T-cell (primary cell): Measurements from ENCODE around the gene SIMC1. TPM values are rescaled to one million over a fixed set of nuclear protein-coding genes. Genes with fewer than 3 reads are reported as not detected.
"Not testable (repeated sequence)": the region's sequence is repeated elsewhere in the genome, so short reads cannot be mapped to it uniquely, and the experiment has no call there.

ENCODE experiments used
- ATAC-seq, 4 experiments: fragments of 200-7000 bp in 3 of 4; fragments of 150-1000 bp in 1 of 4; cut with Tn5 transposase; replicated peaks in 1 of 4; 1 replicate in 3 of 4; 2 replicates in 1 of 4; pipeline ENCODE4 v1.10.0; 2021; ENCODE audit warnings: moderate library complexity in 3 of 4, mild to moderate bottlenecking in 2 of 4, moderate number of reproducible peaks in 1 of 4
- CTCF ChIA-PET, 2 donors: fragments of 300-600 bp; sonication (Branson Sonifier 250); formaldehyde crosslinking; loops; one replicate each; lab custom pipeline; 2022; ENCODE audit warnings: antibody characterized with exemption in 2 of 2; lab: Charles Lee
- POLR2A ChIA-PET, 2 donors: fragments of 300-600 bp; sonication (Branson Sonifier 250); formaldehyde crosslinking; loops; one replicate each; lab custom pipeline; 2022; ENCODE audit warnings: antibody characterized with exemption in 2 of 2; lab: Charles Lee
- DNase-seq, 35 experiments: peaks; one replicate each; pipeline versions ENCODE4 v3.0.0 to v3.0.0-alpha.2; 2013 to 2023
- H3K27ac ChIP-seq: one replicate; pipeline ENCODE4 v1.5.1; 2013; ENCODE audit warnings: low read length
- H3K27me3 ChIP-seq, 2 experiments: replicated peaks in 1 of 2; 1 replicate in 1 of 2; 2 replicates in 1 of 2; pipeline versions ENCODE4 v1.6.1 to v1.7.0; 2013; ENCODE audit warnings: low read length in 1 of 2, mixed read lengths in 1 of 2; ENCODE audit not compliant: control insufficient read depth in 2 of 2, insufficient read depth in 2 of 2; ENCODE audit errors: extremely low read depth in 1 of 2
- H3K36me3 ChIP-seq, 2 donors: 1 replicate in 1 of 2; 2 replicates in 1 of 2; pipeline versions ENCODE4 v1.6.1 to v1.7.0; 2013; ENCODE audit warnings: low read length in 1 of 2; ENCODE audit not compliant: control insufficient read depth in 2 of 2, insufficient read depth in 1 of 2; ENCODE audit errors: extremely low read depth in 1 of 2
- H3K4me1 ChIP-seq, 2 experiments: 1 replicate in 1 of 2; 2 replicates in 1 of 2; pipeline versions ENCODE4 v1.6.1 to v1.7.0; 2013; ENCODE audit warnings: low read length in 2 of 2, mixed read lengths in 1 of 2; ENCODE audit not compliant: insufficient read depth in 2 of 2, control insufficient read depth in 1 of 2; ENCODE audit errors: extremely low read depth in 1 of 2
- H3K4me3 ChIP-seq, 2 donors: 1 replicate in 1 of 2; 2 replicates in 1 of 2; pipeline versions ENCODE4 v1.5.1 to v1.7.0; 2013; ENCODE audit warnings: mild to moderate bottlenecking in 2 of 2, low read length in 1 of 2, moderate library complexity in 1 of 2; ENCODE audit not compliant: control insufficient read depth in 1 of 2; ENCODE audit errors: extremely low read depth in 1 of 2
- H3K9me3 ChIP-seq: 2 replicates; pipeline ENCODE4 v1.7.0; 2013
- H3K27ac Mint-ChIP-seq, 2 donors: one replicate each; pipeline ENCODE4 v1.8.0; 2020 to 2021; ENCODE audit warnings: mild to moderate bottlenecking in 2 of 2, mixed read lengths in 2 of 2
- H3K27me3 Mint-ChIP-seq, 2 donors: one replicate each; pipeline ENCODE4 v1.8.0; 2021 to 2022; ENCODE audit warnings: mixed read lengths in 2 of 2
- H3K36me3 Mint-ChIP-seq: one replicate; pipeline ENCODE4 v1.8.0; 2021; ENCODE audit warnings: mixed read lengths
- H3K4me1 Mint-ChIP-seq, 3 donors: one replicate each; pipeline ENCODE4 v1.8.0; 2020 to 2022; ENCODE audit warnings: mixed read lengths in 3 of 3, mild to moderate bottlenecking in 1 of 3
- H3K4me3 Mint-ChIP-seq, 3 donors: one replicate each; pipeline ENCODE4 v1.8.0; 2020 to 2022; ENCODE audit warnings: mild to moderate bottlenecking in 3 of 3, mixed read lengths in 3 of 3, moderate library complexity in 3 of 3
- H3K9me3 Mint-ChIP-seq, 3 donors: one replicate each; pipeline ENCODE4 v1.8.0; 2020 to 2022; ENCODE audit warnings: mixed read lengths in 3 of 3
- whole genome bisulfite sequencing: methylation state at CpG from one replicate; pipeline ENCODE4 v1.1.5; 2013; ENCODE audit warnings: missing lambda C conversion rate; ENCODE audit not compliant: insufficient coverage; 5-methylcytosine and 5-hydroxymethylcytosine counted together
- total RNA-seq, 35 experiments: library from RNA in 6 of 35; stranded (reverse) in 6 of 35; fragments of 120-200 nt in 1 of 35; gene quantifications; one replicate each; pipeline versions ENCODE4 v1.2.1 to v1.2.4 and lab custom pipeline; 2013 to 2026

SIMC1 gene
- total RNA-seq, 5 donors from 2014 or later (not counting 1 experiment from before 2014, with no cell fraction given): 19.2 to 25.4 (median 24.1) TPM

- ATAC-seq, H3K27me3 ChIP-seq, CTCF ChIA-PET, H3K4me3 Mint-ChIP-seq, H3K9me3 ChIP-seq, POLR2A ChIA-PET, H3K27ac ChIP-seq, H3K4me3 ChIP-seq, H3K9me3 Mint-ChIP-seq, DNase-seq, H3K36me3 Mint-ChIP-seq, H3K4me1 Mint-ChIP-seq, H3K4me1 ChIP-seq, H3K27ac Mint-ChIP-seq, H3K36me3 ChIP-seq, H3K27me3 Mint-ChIP-seq: not testable (repeated sequence)
- 83% methylated on average over 3 of the region's 5 CpGs for WGBS
These were observed 5.0 kb upstream of the SIMC1 start for GRCh38 chr5:176233253-176233652.

GRCh38 chr5:176235155-176235554 is 3.1 kb upstream of the SIMC1 start:
- H3K4me3 ChIP-seq, H3K9me3 ChIP-seq, H3K27me3 Mint-ChIP-seq, POLR2A ChIA-PET, H3K27me3 ChIP-seq, H3K36me3 ChIP-seq, H3K9me3 Mint-ChIP-seq, H3K27ac ChIP-seq, CTCF ChIA-PET, H3K4me3 Mint-ChIP-seq, H3K36me3 Mint-ChIP-seq, H3K4me1 Mint-ChIP-seq, H3K4me1 ChIP-seq: not testable (repeated sequence)
- no CpG with 5 or more reads among the region's 1 CpG for WGBS
- ATAC-seq (peak; percentile 52 to 59 (median 57)), DNase-seq (peak in 20 of 35 experiments; percentile 4 to 69 (median 20))
- peak overlapping the region; percentile 11 to 67 for H3K27ac Mint-ChIP-seq

- H3K9me3 ChIP-seq, H3K27me3 ChIP-seq, POLR2A ChIA-PET, H3K4me3 Mint-ChIP-seq, H3K4me1 Mint-ChIP-seq, H3K27me3 Mint-ChIP-seq, H3K36me3 ChIP-seq, DNase-seq, H3K4me3 ChIP-seq, H3K27ac ChIP-seq, H3K9me3 Mint-ChIP-seq, H3K27ac Mint-ChIP-seq, CTCF ChIA-PET, H3K4me1 ChIP-seq, H3K36me3 Mint-ChIP-seq: not testable (repeated sequence)
- ATAC-seq: peak; percentile 28 to 69 (median 55)
- WGBS: no CpG with 5 or more reads among the region's 59 CpGs
These were observed 540 bp downstream of the SIMC1 start for GRCh38 chr5:176238645-176239283.

- CTCF ChIA-PET, H3K4me1 Mint-ChIP-seq, ATAC-seq, H3K4me3 ChIP-seq, H3K9me3 Mint-ChIP-seq, H3K27ac Mint-ChIP-seq, H3K27me3 Mint-ChIP-seq, H3K9me3 ChIP-seq, H3K36me3 Mint-ChIP-seq, H3K36me3 ChIP-seq, DNase-seq, H3K27ac ChIP-seq, POLR2A ChIA-PET, H3K4me1 ChIP-seq, H3K27me3 ChIP-seq, H3K4me3 Mint-ChIP-seq: not testable (repeated sequence)
- WGBS: no CpG with 5 or more reads among the region's 10 CpGs
These were observed 1.1 kb downstream of the SIMC1 start for GRCh38 chr5:176239304-176239703.

GRCh38 chr5:176244318-176244717 is 6.1 kb downstream of the SIMC1 start:
- WGBS: no CpG with 5 or more reads among the region's 2 CpGs
- H3K27me3 ChIP-seq, H3K9me3 Mint-ChIP-seq, H3K9me3 ChIP-seq, H3K4me3 ChIP-seq, POLR2A ChIA-PET, H3K27me3 Mint-ChIP-seq, ATAC-seq, H3K36me3 ChIP-seq, H3K27ac ChIP-seq, H3K4me1 ChIP-seq, H3K4me3 Mint-ChIP-seq, CTCF ChIA-PET, DNase-seq, H3K36me3 Mint-ChIP-seq: not testable (repeated sequence)
- Mint-ChIP-seq H3K27ac (peak overlapping the region in 1 of 2 donors; percentile 58), H3K4me1 (peaks cover 8 to 14% (median 10%) of the 10 kb centered on the region in 3 donors)

- POLR2A ChIA-PET, H3K9me3 ChIP-seq, H3K27ac Mint-ChIP-seq, H3K36me3 ChIP-seq, ATAC-seq, CTCF ChIA-PET, H3K36me3 Mint-ChIP-seq, H3K4me3 ChIP-seq, H3K27ac ChIP-seq, H3K4me1 ChIP-seq, H3K27me3 ChIP-seq, H3K4me3 Mint-ChIP-seq, H3K27me3 Mint-ChIP-seq, DNase-seq, H3K9me3 Mint-ChIP-seq: not testable (repeated sequence)
- H3K4me1 Mint-ChIP-seq: peaks cover 8 to 14% (median 10%) of the 10 kb centered on the region in 3 donors
- no CpG with 5 or more reads among the region's 6 CpGs for WGBS
These were observed 6.8 kb downstream of the SIMC1 start for GRCh38 chr5:176245074-176245473.

GRCh38 chr5:176245489-176245888 is 7.3 kb downstream of the SIMC1 start:
- H3K27ac ChIP-seq, CTCF ChIA-PET, H3K4me3 ChIP-seq, POLR2A ChIA-PET, H3K27ac Mint-ChIP-seq, H3K27me3 Mint-ChIP-seq, H3K27me3 ChIP-seq, H3K36me3 Mint-ChIP-seq, ATAC-seq, DNase-seq, H3K36me3 ChIP-seq, H3K9me3 ChIP-seq, H3K4me1 ChIP-seq, H3K9me3 Mint-ChIP-seq, H3K4me3 Mint-ChIP-seq: not testable (repeated sequence)
- no CpG with 5 or more reads among the region's 5 CpGs for WGBS
- peaks cover 9 to 16% (median 10%) of the 10 kb centered on the region in 3 donors for H3K4me1 Mint-ChIP-seq
